GM06990 (cell line): ENCODE measurements around the gene ADAMTS9.

Source experiments
- DNase-seq: peaks from one replicate; pipeline ENCODE4 v3.0.0-alpha.2; 2011; ENCODE audit not compliant: insufficient read length; ENCODE audit errors: extremely low read depth
- H3K27me3 ChIP-seq: replicated peaks from 2 replicates; pipeline ENCODE4 v1.6.0; 2011; ENCODE audit warnings: low read length; ENCODE audit not compliant: control insufficient read depth, insufficient read depth
- H3K36me3 ChIP-seq: 2 replicates; pipeline ENCODE4 v1.5.1; 2011; ENCODE audit warnings: low read length; ENCODE audit not compliant: control insufficient read depth, insufficient read depth
- H3K4me3 ChIP-seq: replicated peaks from 2 replicates; pipeline ENCODE4 v1.5.1; 2011; ENCODE audit warnings: low read depth, mild to moderate bottlenecking, control low read depth, low read length
- CTCF ChIP-seq: IDR thresholded peaks from 2 replicates; pipeline ENCODE4 v1.5.1; 2011; ENCODE audit warnings: low read length, control low read depth, mild to moderate bottlenecking, inconsistent platforms; ENCODE audit not compliant: insufficient read depth, poor library complexity, severe bottlenecking

ADAMTS9 gene

DNA sequence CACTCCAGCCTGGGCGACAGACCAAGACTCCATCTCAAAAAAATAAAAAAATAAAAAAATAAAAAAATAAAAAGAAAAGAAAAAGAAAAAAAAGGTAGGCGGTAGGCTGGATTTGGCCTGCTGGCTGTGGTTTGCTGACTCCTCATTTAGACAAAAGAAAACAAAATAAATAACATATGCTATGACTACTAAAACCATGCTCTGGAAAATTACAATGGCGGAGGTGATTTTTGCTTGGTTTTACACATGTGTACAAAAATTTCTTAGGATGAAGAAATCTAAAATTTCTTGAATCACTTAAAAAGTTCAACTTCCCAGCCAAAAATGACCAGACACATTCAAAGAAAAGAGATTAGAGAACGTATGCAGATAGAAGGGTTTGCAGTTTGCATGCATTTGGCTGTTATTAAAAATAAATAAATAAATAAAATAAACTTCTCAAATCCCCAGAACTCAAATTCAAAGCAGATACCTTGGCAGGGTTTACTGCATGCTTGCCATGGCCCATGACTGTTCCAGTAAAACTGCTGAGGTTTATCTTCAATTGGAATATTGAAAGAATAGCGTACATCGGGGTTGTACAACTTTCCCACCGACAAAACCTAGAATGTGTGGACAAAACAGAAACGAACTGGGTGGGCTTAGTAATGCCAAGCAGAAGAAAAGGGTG lies 65.9 kb downstream of the ADAMTS9 start:
- TF ChIP-seq CTCF = no peak
- no peaks in the 10 kb centered on the region for H3K36me3 ChIP-seq
- no peak for DNase-seq

GRCh38 chr3:64621275-64621674 lies 66.5 kb downstream of the ADAMTS9 start:
- Histone ChIP-seq H3K27me3 (no peaks in the 10 kb centered on the region), H3K36me3 (no peaks in the 10 kb centered on the region), H3K4me3 (no peak overlapping the region)
- DNase-seq = no peak
- TF ChIP-seq CTCF = no peak

More for the DNA sequence above, 65.9 kb downstream of the ADAMTS9 start:
- Histone ChIP-seq H3K27me3 (no peaks in the 10 kb centered on the region), H3K4me3 (no peak overlapping the region)

DNA sequence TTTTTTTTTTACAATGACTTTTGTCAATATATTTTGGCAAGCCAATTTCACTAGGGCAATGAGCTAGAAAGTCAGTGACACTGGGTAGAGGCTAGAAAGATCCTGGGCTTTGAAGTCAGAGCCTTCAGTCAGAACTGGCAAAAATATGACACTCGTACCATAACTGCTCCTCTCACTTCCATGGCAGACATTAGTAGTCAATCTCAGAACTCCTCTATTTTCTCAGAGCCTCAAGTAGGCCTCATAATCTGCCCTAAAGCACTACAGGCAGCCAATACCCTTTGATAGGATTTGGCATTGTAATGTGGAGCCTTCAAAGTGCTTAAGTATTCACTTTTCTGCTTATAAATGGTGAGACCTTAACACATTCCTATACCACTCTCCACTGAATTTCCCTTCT lies 67.8 kb downstream of the ADAMTS9 start:
- Histone ChIP-seq H3K36me3 (no peaks in the 10 kb centered on the region), H3K27me3 (no peaks in the 10 kb centered on the region), H3K4me3 (no peak overlapping the region)
- TF ChIP-seq CTCF = no peak
- DNase-seq = no peak

- no peaks in the 10 kb centered on the region for H3K36me3 ChIP-seq
- no peak for TF ChIP-seq CTCF
These were observed 68.6 kb downstream of the ADAMTS9 start for GRCh38 chr3:64619216-64619615.

DNA sequence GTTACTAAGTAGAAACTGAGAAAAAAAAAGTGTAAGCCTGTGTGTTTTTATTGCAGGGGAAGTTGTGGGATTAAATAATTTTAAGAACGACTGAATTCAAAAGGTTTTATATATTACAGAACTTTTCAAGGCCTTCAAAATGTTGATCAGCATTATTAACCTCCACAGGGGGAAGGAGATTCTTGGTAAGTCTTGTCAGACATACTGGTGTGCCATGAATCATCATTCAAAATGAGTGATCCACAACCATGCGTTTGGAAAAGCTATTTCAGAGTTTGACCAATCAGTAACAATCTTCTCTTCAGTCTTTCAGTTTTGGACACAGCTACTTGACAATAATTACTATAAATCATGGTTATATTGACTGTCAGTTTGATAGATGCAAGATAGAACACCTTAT lies 70.2 kb downstream of the ADAMTS9 start:
- no peaks in the 10 kb centered on the region for H3K27me3 ChIP-seq
- no peak overlapping the region for H3K4me3 ChIP-seq
- H3K36me3 ChIP-seq = no peaks in the 10 kb centered on the region
- TF ChIP-seq CTCF = no peak
- DNase-seq = no peak

More at GRCh38 chr3:64619216-64619615, 68.6 kb downstream of the ADAMTS9 start:
- DNase-seq = no peak
- no peaks in the 10 kb centered on the region for H3K27me3 ChIP-seq
- no peak overlapping the region for H3K4me3 ChIP-seq

- no peak for DNase-seq
- TF ChIP-seq CTCF = no peak
- no peaks in the 10 kb centered on the region for H3K27me3 ChIP-seq
- no peak overlapping the region for H3K4me3 ChIP-seq
- H3K36me3 ChIP-seq = no peaks in the 10 kb centered on the region
These were observed 70.8 kb downstream of the ADAMTS9 start for GRCh38 chr3:64616953-64617352.
